Fibroblast of lung (primary cell): ENCODE results near the gene LDHD.

Source experiments
- CTCF ChIP-seq, 2 donors: IDR thresholded peaks in 1 of 2; conservative IDR thresholded peaks in 1 of 2; 1 replicate in 1 of 2; 2 replicates in 1 of 2; pipeline ENCODE4 v1.5.1; 2011 to 2012; ENCODE audit warnings: low read length in 2 of 2, control low read depth in 1 of 2, inconsistent platforms in 1 of 2, low read depth in 1 of 2, mild to moderate bottlenecking in 1 of 2
- EZH2 ChIP-seq: IDR thresholded peaks from 2 replicates; pipeline ENCODE4 v1.5.1; 2012; ENCODE audit warnings: low read length, control low read depth, mild to moderate bottlenecking; ENCODE audit errors: missing control alignments

GRCh38 chr16:75127713-75128415 lies 11.3 kb upstream of the LDHD start:
- TF ChIP-seq CTCF (conservative IDR thresholded peaks at IDR 0.05 in 1 of 2, IDR thresholded peaks at IDR 0.05 in 1 of 2; ENCODE audit: low read depth in 1 of 2, low read length in 2 of 2) (no peak), EZH2 (no peak)
